H1 (cell line): ENCODE measurements around the gene CYP2J2. TPM values are rescaled to one million over a fixed set of nuclear protein-coding genes. Genes with fewer than 3 reads are reported as not detected.

Experiments used
- CTCF ChIA-PET: fragments of 300-600 bp; sonication (Branson Sonifier 250); formaldehyde crosslinking; loops from one replicate; lab custom pipeline; 2021; ENCODE audit not compliant: partially characterized antibody; lab: Charles Lee
- POLR2A ChIA-PET: fragments of 300-600 bp; sonication (Branson Sonifier 250); formaldehyde crosslinking; loops from one replicate; lab custom pipeline; 2021; ENCODE audit warnings: inconsistent platforms; ENCODE audit not compliant: partially characterized antibody; lab: Charles Lee
- DNase-seq, 2 experiments: peaks; one replicate each; pipeline versions ENCODE4 v3.0.0 to v3.0.0-alpha.2; 2010 to 2022; ENCODE audit warnings: low spot score in 2 of 2, low read depth in 1 of 2, mixed read lengths in 1 of 2
- FAIRE-seq: peaks from 2 replicates; lab custom pipeline; 2011; peaks lifted over from hg19 to GRCh38; lab: Jason Lieb, UNC
- H2AFZ ChIP-seq: 2 replicates; pipeline ENCODE4 v1.8.1; 2012; ENCODE audit warnings: low read length, inconsistent platforms
- H2AK5ac ChIP-seq: 2 replicates; pipeline ENCODE4 v1.6.1; 2013; ENCODE audit warnings: low read depth, low read length
- H2BK120ac ChIP-seq: replicated peaks from 2 replicates; pipeline ENCODE3; 2013; ENCODE audit warnings: low read depth, low read length, inconsistent platforms
- H2BK12ac ChIP-seq: 2 replicates; pipeline ENCODE4 v1.6.1; 2013; ENCODE audit warnings: low read depth, low read length
- H2BK15ac ChIP-seq: 2 replicates; pipeline ENCODE4 v1.6.1; 2013; ENCODE audit warnings: low read length
- H2BK20ac ChIP-seq: 2 replicates; pipeline ENCODE4 v1.6.1; 2013; ENCODE audit warnings: low read length
- H2BK5ac ChIP-seq: 2 replicates; pipeline ENCODE4 v1.6.1; 2013; ENCODE audit warnings: low read depth, low read length
- H3K14ac ChIP-seq: 2 replicates; pipeline ENCODE4 v1.6.1; 2013; ENCODE audit warnings: inconsistent platforms; ENCODE audit not compliant: insufficient read length
- H3K18ac ChIP-seq: 2 replicates; pipeline ENCODE4 v1.6.1; 2013; ENCODE audit warnings: low read length; ENCODE audit errors: extremely low read depth
- H3K23ac ChIP-seq: 2 replicates; pipeline ENCODE4 v1.6.1; 2013; ENCODE audit warnings: inconsistent platforms; ENCODE audit not compliant: insufficient read length
- H3K23me2 ChIP-seq: 2 replicates; pipeline ENCODE4 v1.6.1; 2013; ENCODE audit warnings: low read depth, low read length
- H3K27ac ChIP-seq: 2 replicates; pipeline ENCODE4 v1.6.1; 2011; ENCODE audit warnings: low read depth, low read length, inconsistent platforms
- H3K27me3 ChIP-seq, 4 experiments: replicated peaks in 1 of 4; 1 replicate in 1 of 4; 2 replicates in 3 of 4; pipeline versions ENCODE4 v1.6.1 to v1.8.1; 2011 to 2013; ENCODE audit warnings: low read length in 3 of 4, mild to moderate bottlenecking in 3 of 4, inconsistent platforms in 2 of 4, mixed read lengths in 2 of 4, moderate library complexity in 1 of 4; ENCODE audit not compliant: control insufficient read depth in 3 of 4, insufficient read depth in 3 of 4; ENCODE audit errors: extremely low read depth in 1 of 4
- H3K36me3 ChIP-seq, 4 experiments: 2 replicates each; pipeline versions ENCODE4 v1.6.1 to v1.8.1; 2011 to 2013; ENCODE audit warnings: mild to moderate bottlenecking in 4 of 4, low read length in 3 of 4, moderate library complexity in 2 of 4, control low read depth in 1 of 4, inconsistent platforms in 1 of 4; ENCODE audit not compliant: insufficient read depth in 4 of 4, control insufficient read depth in 2 of 4
- H3K4ac ChIP-seq: replicated peaks from 2 replicates; pipeline ENCODE3; 2013; ENCODE audit warnings: low read length, low read depth, mixed read lengths, inconsistent platforms; ENCODE audit not compliant: insufficient read length
- H3K4me1 ChIP-seq, 4 experiments: replicated peaks in 1 of 4; 1 replicate in 1 of 4; 2 replicates in 3 of 4; pipeline versions ENCODE4 v1.6.1 to v1.8.1; 2011 to 2013; ENCODE audit warnings: low read length in 3 of 4, inconsistent platforms in 2 of 4, mixed read lengths in 1 of 4; ENCODE audit not compliant: insufficient read depth in 4 of 4, control insufficient read depth in 3 of 4
- H3K4me2 ChIP-seq, 2 experiments: 2 replicates each; pipeline versions ENCODE4 v1.6.1 to v1.8.1; 2011 to 2013; ENCODE audit warnings: low read depth in 2 of 2, low read length in 2 of 2, control low read depth in 1 of 2, inconsistent platforms in 1 of 2, mild to moderate bottlenecking in 1 of 2; ENCODE audit not compliant: insufficient read depth in 1 of 2
- H3K4me3 ChIP-seq, 4 experiments: fragments of 200-600, 300-600 bp in 1 of 4; sonication (generic), shearing (Covaris generic), sonication (Bioruptor Twin) in 1 of 4; 2 replicates each; pipeline versions ENCODE4 v1.5.1 to v1.8.1; 2011 to 2016; ENCODE audit warnings: low read length in 4 of 4, low read depth in 3 of 4, control low read depth in 2 of 4, inconsistent platforms in 2 of 4, mild to moderate bottlenecking in 2 of 4, mixed read lengths in 1 of 4, moderate library complexity in 1 of 4; ENCODE audit not compliant: insufficient read depth in 2 of 4; ENCODE audit errors: extremely low read depth in 1 of 4
- H3K56ac ChIP-seq: replicated peaks from 2 replicates; pipeline ENCODE3; 2013; ENCODE audit warnings: low read depth, mild to moderate bottlenecking, mixed read lengths, low read length, inconsistent platforms; ENCODE audit not compliant: insufficient read length
- H3K79me1 ChIP-seq: 2 replicates; pipeline ENCODE4 v1.6.1; 2013; ENCODE audit warnings: low read depth, low read length, control low read depth
- H3K79me2 ChIP-seq, 2 experiments: 2 replicates each; pipeline versions ENCODE4 v1.6.1 to v1.8.1; 2012 to 2013; ENCODE audit warnings: low read length in 2 of 2, mild to moderate bottlenecking in 2 of 2, inconsistent platforms in 1 of 2; ENCODE audit not compliant: insufficient read depth in 2 of 2, control insufficient read depth in 1 of 2
- H3K9ac ChIP-seq, 4 experiments: replicated peaks in 1 of 4; 1 replicate in 1 of 4; 2 replicates in 3 of 4; pipeline versions ENCODE4 v1.6.1 to v1.8.1; 2011 to 2013; ENCODE audit warnings: low read depth in 3 of 4, low read length in 3 of 4, control low read depth in 2 of 4, mild to moderate bottlenecking in 2 of 4, moderate library complexity in 2 of 4, inconsistent platforms in 1 of 4; ENCODE audit errors: extremely low read depth in 1 of 4
- H3K9me3 ChIP-seq, 2 experiments: 2 replicates each; pipeline versions ENCODE4 v1.6.1 to v1.8.1; 2012 to 2013; ENCODE audit warnings: mild to moderate bottlenecking in 2 of 2, moderate library complexity in 2 of 2, control low read depth in 1 of 2, inconsistent platforms in 1 of 2, low read depth in 1 of 2, low read length in 1 of 2, mixed read lengths in 1 of 2; ENCODE audit not compliant: insufficient read depth in 2 of 2
- H4K20me1 ChIP-seq, 2 experiments: replicated peaks in 1 of 2; 2 replicates each; pipeline versions ENCODE3 to v1.8.1; 2011 to 2013; ENCODE audit warnings: inconsistent platforms in 2 of 2, low read length in 2 of 2, mild to moderate bottlenecking in 1 of 2; ENCODE audit not compliant: insufficient read depth in 2 of 2, control insufficient read depth in 1 of 2
- H4K5ac ChIP-seq: 2 replicates; pipeline ENCODE4 v1.6.1; 2013; ENCODE audit warnings: low read length, low read depth, mixed read lengths, inconsistent platforms; ENCODE audit not compliant: insufficient read length
- H4K8ac ChIP-seq: 2 replicates; pipeline ENCODE4 v1.8.0; 2013; ENCODE audit warnings: mild to moderate bottlenecking, moderate library complexity, low read length, inconsistent platforms; ENCODE audit not compliant: insufficient read depth; ENCODE audit errors: extremely low read depth
- H4K91ac ChIP-seq: replicated peaks from 2 replicates; pipeline ENCODE3; 2013; ENCODE audit warnings: low read length, mixed read lengths, inconsistent platforms; ENCODE audit not compliant: insufficient read length
- ASH2L ChIP-seq: fragments of 200-600, 300-600 bp; sonication (generic); IDR thresholded peaks from one replicate; pipeline ENCODE4 v1.7.1; 2017; ENCODE audit warnings: low read length
- BACH1 ChIP-seq: IDR thresholded peaks from 2 replicates; pipeline ENCODE4 v1.6.1; 2012; ENCODE audit warnings: low read length, improper control_type of control experiment
- FOSL1 ChIP-seq: IDR thresholded peaks from 2 replicates; pipeline ENCODE4 v1.6.1; 2011; ENCODE audit warnings: mild to moderate bottlenecking, low read depth, low read length, moderate library complexity; ENCODE audit not compliant: insufficient read depth
- HDAC2 ChIP-seq, 2 experiments: fragments of 300-600 bp in 1 of 2; sonication (generic) in 1 of 2; IDR thresholded peaks; 2 replicates each; pipeline ENCODE4 v1.6.1; 2011 to 2012; ENCODE audit warnings: low read depth in 2 of 2, low read length in 2 of 2, mild to moderate bottlenecking in 2 of 2, moderate library complexity in 2 of 2, borderline replicate concordance in 1 of 2, inconsistent platforms in 1 of 2
- HDAC6 ChIP-seq: IDR thresholded peaks from one replicate; pipeline ENCODE4 v1.7.1; 2012; ENCODE audit warnings: low read depth, mild to moderate bottlenecking, inconsistent platforms, low read length, moderate library complexity
- PHF8 ChIP-seq: fragments of 200-600 bp; sonication (generic); conservative IDR thresholded peaks from 2 replicates; pipeline ENCODE4 v1.7.1; 2012; ENCODE audit warnings: low read depth, mild to moderate bottlenecking, inconsistent platforms, low read length, moderate library complexity
- POU5F1 ChIP-seq: IDR thresholded peaks from 2 replicates; pipeline ENCODE4 v1.6.1; 2011; ENCODE audit warnings: low read depth, mild to moderate bottlenecking, low read length, moderate library complexity
- RBBP5 ChIP-seq: IDR thresholded peaks from 2 replicates; pipeline ENCODE4 v1.7.1; 2012; ENCODE audit warnings: low read depth, mild to moderate bottlenecking, inconsistent platforms, low read length, moderate library complexity, borderline replicate concordance
- SP1 ChIP-seq: IDR thresholded peaks from 2 replicates; pipeline ENCODE4 v1.6.1; 2011; ENCODE audit warnings: low read depth, low read length
- SP4 ChIP-seq: IDR thresholded peaks from 2 replicates; pipeline ENCODE4 v1.6.1; 2012; ENCODE audit warnings: low read length, inconsistent platforms
- TAF1 ChIP-seq: IDR thresholded peaks from 2 replicates; pipeline ENCODE4 v1.6.1; 2011; ENCODE audit warnings: mild to moderate bottlenecking, low read depth, low read length
- polyA plus RNA-seq, 7 experiments: library from polyadenylated mRNA; depleted of rRNA in 3 of 7; stranded (reverse) in 5 of 7; unstranded in 2 of 7; fragments of >200 nt in 5 of 7; fragments of 200-250 nt in 2 of 7; gene quantifications; 1 replicate in 5 of 7; 2 replicates in 1 of 7; 4 replicates in 1 of 7; pipeline versions ENCODE4 v1.2.1 to v1.2.3, GENCODE V29; 2011 to 2013; ENCODE audit warnings: missing spikeins in 2 of 7, mixed read lengths in 2 of 7
- total RNA-seq: library from RNA; stranded (reverse); fragmentation: NEBNext Ultra II Directional; extraction: Animal tissue kit (Norgen Biotek cat#: 25700); gene quantifications from 2 replicates; pipeline ENCODE4 v1.2.1, GENCODE V29; 2021
- TF ChIP-seq, protein P1 (sequence below): IDR thresholded peaks from 2 replicates; pipeline ENCODE4 v1.6.1; 2012; ENCODE audit warnings: inconsistent platforms
- TF ChIP-seq, protein P2 (sequence below): IDR thresholded peaks from 2 replicates; pipeline ENCODE4 v1.6.1; 2012; ENCODE audit warnings: low read length, inconsistent platforms

CYP2J2 gene
- total and polyA plus RNA-seq, 2 of the 8 experiments (the other 6 are each of a cell fraction or from before 2014, with no cell fraction given) = 0.59 to 2.1 TPM

DNA sequence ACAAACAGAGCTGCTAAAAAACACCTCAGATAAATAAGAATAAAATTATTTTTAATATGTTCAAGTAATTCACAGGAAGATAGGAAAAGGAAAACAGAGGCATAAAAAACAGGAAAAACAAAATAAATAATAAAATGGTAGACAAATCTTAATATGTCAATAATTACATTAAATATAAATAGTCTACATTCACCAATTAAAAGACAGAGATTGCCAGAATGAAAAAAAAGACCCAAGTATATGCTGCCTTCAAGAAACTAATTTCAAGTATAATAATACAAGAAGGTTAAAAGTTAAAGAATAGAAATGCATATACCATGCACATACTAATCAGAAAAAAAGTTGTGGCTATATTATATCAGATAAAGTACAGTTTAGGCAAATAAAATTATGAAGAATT is 1.9 kb downstream of the CYP2J2 start:
- no peak overlapping the region for H3K27ac ChIP-seq
- no peak overlapping the region for H2BK20ac ChIP-seq
- H2BK120ac ChIP-seq = no peak overlapping the region
- peaks cover 2 to 19% (median 12%) of the 10 kb centered on the region in 4 experiments for H3K27me3 ChIP-seq
- ChIA-PET POLR2A (no interaction called here), CTCF (interaction anchor here (0.6 to 2.1 kb wide), 3 partner anchors 15 to 23 kb away, joined by 4 to 5 read pairs (median 5); no protein-coding TSS in a partner anchor)
- H2BK5ac ChIP-seq = no peak overlapping the region
- H3K4me3 ChIP-seq = no peak overlapping the region
- no peak overlapping the region for H2BK12ac ChIP-seq
- no peak overlapping the region for H4K5ac ChIP-seq
- H3K4me2 ChIP-seq = no peak overlapping the region
- no peaks in the 10 kb centered on the region for H3K36me3 ChIP-seq
- H3K18ac ChIP-seq = no peak overlapping the region
- no peak overlapping the region for H3K23ac ChIP-seq
- FAIRE-seq (no peak), DNase-seq (no peak)
- H3K23me2 ChIP-seq = peaks cover 3% of the 10 kb centered on the region; the same call in 1 of the 2 replicates
- H4K8ac ChIP-seq = no peak overlapping the region
- no peak overlapping the region for H2AK5ac ChIP-seq
- H4K20me1 ChIP-seq = no peaks in the 10 kb centered on the region
- H3K9me3 ChIP-seq = no peaks in the 10 kb centered on the region
- H3K4ac ChIP-seq = no peak overlapping the region
- H3K79me2 ChIP-seq = no peaks in the 10 kb centered on the region
- no peak overlapping the region for H3K9ac ChIP-seq
- no peak overlapping the region for H3K14ac ChIP-seq
- no peak overlapping the region for H3K56ac ChIP-seq
- no peaks in the 10 kb centered on the region for H3K79me1 ChIP-seq
- H2BK15ac ChIP-seq = no peak overlapping the region
- H4K91ac ChIP-seq = no peak overlapping the region
- no peaks in the 10 kb centered on the region for H3K4me1 ChIP-seq
- no peak overlapping the region for H2AFZ ChIP-seq
- TF ChIP-seq HDAC6 (no peak), SP4 (no peak), FOSL1 (no peak), PHF8 (no peak), BACH1 (no peak), ASH2L (no peak), RBBP5 (no peak), HDAC2 (IDR thresholded peaks at IDR 0.05; ENCODE audit: borderline replicate concordance in 1 of 2, low read depth in 2 of 2, low read length in 2 of 2) (no peak), TAF1 (no peak), POU5F1 (no peak), SP1 (no peak)
- TF ChIP-seq, protein P1, sequence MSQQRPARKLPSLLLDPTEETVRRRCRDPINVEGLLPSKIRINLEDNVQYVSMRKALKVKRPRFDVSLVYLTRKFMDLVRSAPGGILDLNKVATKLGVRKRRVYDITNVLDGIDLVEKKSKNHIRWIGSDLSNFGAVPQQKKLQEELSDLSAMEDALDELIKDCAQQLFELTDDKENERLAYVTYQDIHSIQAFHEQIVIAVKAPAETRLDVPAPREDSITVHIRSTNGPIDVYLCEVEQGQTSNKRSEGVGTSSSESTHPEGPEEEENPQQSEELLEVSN = no peak
- TF ChIP-seq, protein P2, sequence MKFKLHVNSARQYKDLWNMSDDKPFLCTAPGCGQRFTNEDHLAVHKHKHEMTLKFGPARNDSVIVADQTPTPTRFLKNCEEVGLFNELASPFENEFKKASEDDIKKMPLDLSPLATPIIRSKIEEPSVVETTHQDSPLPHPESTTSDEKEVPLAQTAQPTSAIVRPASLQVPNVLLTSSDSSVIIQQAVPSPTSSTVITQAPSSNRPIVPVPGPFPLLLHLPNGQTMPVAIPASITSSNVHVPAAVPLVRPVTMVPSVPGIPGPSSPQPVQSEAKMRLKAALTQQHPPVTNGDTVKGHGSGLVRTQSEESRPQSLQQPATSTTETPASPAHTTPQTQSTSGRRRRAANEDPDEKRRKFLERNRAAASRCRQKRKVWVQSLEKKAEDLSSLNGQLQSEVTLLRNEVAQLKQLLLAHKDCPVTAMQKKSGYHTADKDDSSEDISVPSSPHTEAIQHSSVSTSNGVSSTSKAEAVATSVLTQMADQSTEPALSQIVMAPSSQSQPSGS = no peak
